Transverse colon (tissue), 4 donors: ENCODE results near the gene EMP3. TPM values are rescaled to one million over a fixed set of nuclear protein-coding genes. Genes with fewer than 3 reads are reported as not detected.

ENCODE experiments used
- DNase-seq: peaks from one replicate; pipeline ENCODE4 v3.0.0-alpha.2; 2019
- H3K27ac ChIP-seq, 4 donors: fragments of 200-600 bp; sonication (generic); 2 replicates each; pipeline ENCODE4 v1.5.1; 2016 to 2018; ENCODE audit warnings: inconsistent platforms in 4 of 4
- H3K27me3 ChIP-seq: fragments of 200-600 bp; sonication (generic); 2 replicates; pipeline ENCODE4 v1.5.1; 2017; ENCODE audit warnings: inconsistent platforms
- H3K36me3 ChIP-seq, 4 donors: fragments of 200-600 bp; sonication (generic); 2 replicates each; pipeline ENCODE4 v1.5.1; 2017 to 2019; ENCODE audit warnings: inconsistent platforms in 4 of 4
- H3K4me1 ChIP-seq, 4 donors: fragments of 200-600 bp; sonication (generic); 2 replicates each; pipeline ENCODE4 v1.5.1; 2017 to 2020; ENCODE audit warnings: inconsistent platforms in 4 of 4
- H3K4me3 ChIP-seq, 4 donors: fragments of 200-600 bp; sonication (generic); 1 replicate in 1 of 4; 2 replicates in 3 of 4; pipeline versions ENCODE4 v1.5.1 to v1.6.1; 2017 to 2019; ENCODE audit warnings: inconsistent platforms in 4 of 4
- H3K9me3 ChIP-seq, 2 donors: fragments of 200-600 bp; sonication (generic); 2 replicates each; pipeline ENCODE4 v1.5.1; 2017 to 2019; ENCODE audit warnings: inconsistent platforms in 2 of 2
- CTCF ChIP-seq, 5 experiments: fragments of 200-600 bp in 3 of 5; fragments of 450-650 bp in 2 of 5; sonication (generic) in 3 of 5; IDR thresholded peaks; 1 replicate in 2 of 5; 2 replicates in 3 of 5; pipeline ENCODE4 v1.5.1; 2016 to 2017; ENCODE audit warnings: antibody characterized with exemption in 5 of 5, inconsistent platforms in 3 of 5, mild to moderate bottlenecking in 2 of 5, moderate library complexity in 1 of 5
- EP300 ChIP-seq: sonication (generic); formaldehyde crosslinking; IDR thresholded peaks from one replicate; pipeline ENCODE4 v1.6.1; 2017; ENCODE audit warnings: antibody characterized with exemption, low read depth
- POLR2A ChIP-seq: fragments of 450-650 bp; IDR thresholded peaks from one replicate; pipeline ENCODE4 v1.6.1; 2016; ENCODE audit warnings: antibody characterized with exemption, mild to moderate bottlenecking, moderate library complexity
- POLR2AphosphoS5 ChIP-seq, 3 donors: sonication (generic); formaldehyde crosslinking; IDR thresholded peaks; one replicate each; pipeline ENCODE4 v1.6.1; 2016; ENCODE audit warnings: antibody characterized with exemption in 3 of 3
- WGBS, 2 donors: methylation state at CpG; one replicate each; pipeline ENCODE4 v1.1.5; 2018; ENCODE audit warnings: low coverage in 1 of 2; 5-methylcytosine and 5-hydroxymethylcytosine counted together
- in situ Hi-C, 4 donors: fragments of 200-750 bp; cut with MboI; loops; one replicate each; pipeline versions ENCODE4 v1.15.0 to v1.15.1; 2017; ENCODE audit warnings: low sequenced_read_pairs in 3 of 4, low pct_ligation_motif_present in 1 of 4, low pct_unique_long_range_greater_than_20kb in 1 of 4
- intact Hi-C: fragments of 100-400 bp; cut with DNase I; formaldehyde crosslinking; loops from one replicate; pipeline ENCODE4 v1.15.1; 2023; ENCODE audit warnings: low total_unique reads
- total RNA-seq, 4 donors: library from RNA; depleted of rRNA; stranded (reverse); fragments of >200 nt; gene quantifications; one replicate each; pipeline ENCODE4 v1.1.0, GENCODE V29; 2016

Gene EMP3
- total RNA-seq, 4 donors from 2014 or later: 5.2 to 14.3 (median 12.0) TPM

GRCh38 chr19:48330012-48330681, 4.8 kb downstream of the EMP3 start:
- in situ Hi-C loops: no loop called here
- peaks cover 25 to 70% (median 58%) of the 10 kb centered on the region in 4 donors for H3K4me1 ChIP-seq

GRCh38 chr19:48332351-48332661, 7.0 kb downstream of the EMP3 start:
- DNase-seq: no peak
- Histone ChIP-seq H3K27ac (peak overlapping the region; percentile 92 to 99 (median 94)), H3K4me1 (peaks cover 15 to 49% (median 41%) of the 10 kb centered on the region in 4 donors), H3K27me3 (no peaks in the 10 kb centered on the region), H3K4me3 (peak overlapping the region in 2 of 4 donors; percentile 1 to 33), H3K9me3 (no peaks in the 10 kb centered on the region), H3K36me3 (no peaks in the 10 kb centered on the region)
- in situ Hi-C loops: no loop called here
- 20% methylated on average over 1 to 6 of the region's 6 CpGs for WGBS, 2 donors
- intact Hi-C loops: no loop called here
- TF ChIP-seq EP300 (no peak), POLR2AphosphoS5 (IDR thresholded peaks at IDR 0.05) (no peak), POLR2A (no peak), CTCF (IDR thresholded peaks at IDR 0.05) (no peak)

More at GRCh38 chr19:48330012-48330681, 4.8 kb downstream of the EMP3 start:
- TF ChIP-seq EP300 (no peak), CTCF (IDR thresholded peaks at IDR 0.05) (peak in 1 of 5 experiments; percentile 20), POLR2AphosphoS5 (IDR thresholded peaks at IDR 0.05) (peak; percentile 40 to 72 (median 62)), POLR2A (peak; percentile 68)
- H3K27me3 ChIP-seq: no peaks in the 10 kb centered on the region
- H3K27ac ChIP-seq: peak overlapping the region; percentile 84 to 92 (median 90)
- 24% methylated on average over 34 of the region's 41 CpGs; no CpG with 5 or more reads in 1 of the 2 donors for WGBS, 2 donors
- DNase-seq: peak; percentile 89
- no peaks in the 10 kb centered on the region for H3K9me3 ChIP-seq
- peak overlapping the region; percentile 12 to 51 (median 34) for H3K4me3 ChIP-seq
- no peaks in the 10 kb centered on the region for H3K36me3 ChIP-seq
- intact Hi-C loops: no loop called here

- TF ChIP-seq POLR2AphosphoS5 (IDR thresholded peaks at IDR 0.05) (peak; percentile 90 to 97 (median 94)), EP300 (peak; percentile 43), POLR2A (peak; percentile 89), CTCF (IDR thresholded peaks at IDR 0.05) (no peak)
- H3K36me3 ChIP-seq: no peaks in the 10 kb centered on the region
- peak overlapping the region; percentile 22 to 61 (median 42) for H3K4me3 ChIP-seq
- peaks cover 15 to 45% (median 39%) of the 10 kb centered on the region in 4 donors for H3K4me1 ChIP-seq
- H3K9me3 ChIP-seq: no peaks in the 10 kb centered on the region
- peak overlapping the region; percentile 92 to 99 (median 94) for H3K27ac ChIP-seq
- DNase-seq: peak; percentile 96
- intact Hi-C loops: no loop called here
- in situ Hi-C loops: no loop called here
- no peaks in the 10 kb centered on the region for H3K27me3 ChIP-seq
- 0 to 1% methylated on average over 5 to 25 of the region's 25 CpGs for WGBS, 2 donors
Observed at GRCh38 chr19:48332662-48333466, 7.5 kb downstream of the EMP3 start.
